Superior temporal gyrus (tissue), 1 donor: ENCODE data around the gene SIM2.

Experiments
- DNase-seq: peaks from one replicate; pipeline ENCODE4 v3.0.0-alpha.2; 2016; ENCODE audit errors: extremely low spot score

Gene SIM2

DNA sequence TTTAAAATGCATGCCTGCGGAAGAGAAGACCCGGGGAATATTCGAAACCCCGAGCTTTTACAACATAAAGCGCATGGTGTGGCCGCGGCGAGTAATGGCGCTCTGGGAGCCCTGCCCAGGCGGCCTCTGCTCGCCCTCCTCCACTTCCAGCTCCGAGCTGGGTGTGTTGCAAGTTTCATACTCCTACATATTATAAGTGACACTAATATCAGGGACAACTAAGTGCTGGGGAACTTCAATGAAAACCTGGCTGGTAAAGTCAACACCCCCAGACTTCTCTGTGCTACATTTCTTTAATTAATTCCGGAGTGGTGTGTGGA is 11.8 kb downstream of the SIM2 start:
- no peak for DNase-seq

DNA sequence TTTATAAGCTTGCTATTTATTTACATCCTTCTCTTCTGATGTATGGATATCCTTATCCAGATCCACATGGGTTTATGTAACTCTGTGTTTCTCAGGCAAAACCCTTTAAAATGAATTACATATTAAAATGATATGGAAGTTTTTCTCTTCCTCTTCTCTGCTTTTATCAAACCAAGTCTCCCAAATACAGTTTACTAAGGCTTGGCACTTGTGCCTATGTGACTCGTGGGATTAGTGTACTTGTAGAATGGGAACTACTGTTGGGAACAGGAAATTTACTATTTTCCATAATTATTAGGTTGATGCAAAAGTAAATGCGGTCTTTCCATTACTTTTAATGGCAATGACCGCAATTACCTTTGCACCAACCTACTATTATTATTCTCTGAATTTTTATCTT is 14.8 kb downstream of the SIM2 start:
- DNase-seq = no peak

DNA sequence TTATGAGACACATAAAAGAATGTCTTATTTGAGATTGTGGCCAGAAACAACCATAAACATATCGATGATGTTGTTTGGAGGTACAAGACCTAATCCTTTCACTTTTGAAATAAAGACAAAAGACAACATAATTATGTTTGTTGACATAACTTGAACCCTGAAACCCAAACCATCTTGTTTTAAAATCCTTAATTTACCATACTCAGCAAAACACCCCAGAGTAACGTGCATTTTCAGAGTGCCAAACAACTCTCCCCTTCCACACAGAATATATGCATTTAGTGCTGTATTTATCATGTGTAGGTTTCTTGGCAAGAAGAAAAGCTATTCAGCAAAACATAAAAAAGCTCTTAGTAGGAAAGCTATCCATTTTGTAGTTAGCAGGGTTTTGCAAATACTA is 17.5 kb downstream of the SIM2 start:
- DNase-seq = no peak

DNA sequence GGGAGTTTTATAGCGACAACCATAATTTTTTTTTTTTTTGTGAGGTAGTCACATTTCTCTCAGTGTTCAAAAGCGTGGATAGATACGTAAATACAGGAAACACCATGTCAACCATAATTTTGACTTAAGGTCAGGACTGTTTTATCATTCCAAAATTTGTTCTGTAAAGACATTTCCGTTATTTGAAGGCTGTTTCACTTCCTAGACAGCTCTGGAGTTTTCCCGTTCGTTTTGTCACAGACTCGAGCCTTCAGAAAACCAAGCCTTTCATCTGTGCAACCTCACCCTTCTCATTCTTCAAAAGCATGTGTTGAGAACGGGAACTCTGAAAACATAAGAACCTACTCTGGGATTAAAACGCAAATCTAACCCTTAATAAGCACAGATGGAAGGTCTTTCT is 17.9 kb downstream of the SIM2 start:
- no peak for DNase-seq

DNA sequence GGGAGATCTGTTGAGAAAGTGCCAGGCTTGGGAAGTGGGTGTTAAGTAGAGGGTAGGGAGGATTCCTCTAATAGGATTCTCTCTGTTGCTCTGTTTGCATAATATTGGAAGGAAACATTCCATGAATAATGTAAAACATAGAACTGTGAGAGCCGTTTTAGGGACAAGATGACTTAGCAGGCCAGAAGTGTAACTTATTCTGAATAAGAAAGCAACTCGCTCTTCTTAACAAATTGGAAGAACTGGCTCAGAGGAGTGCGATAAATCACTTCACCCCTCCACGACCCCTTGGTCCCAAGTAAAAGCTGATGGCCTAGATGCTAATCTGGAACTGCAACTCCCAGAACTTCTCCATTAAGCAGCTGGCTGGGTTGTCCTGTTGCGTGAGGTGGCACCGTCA is 19.1 kb downstream of the SIM2 start:
- DNase-seq = no peak

DNA sequence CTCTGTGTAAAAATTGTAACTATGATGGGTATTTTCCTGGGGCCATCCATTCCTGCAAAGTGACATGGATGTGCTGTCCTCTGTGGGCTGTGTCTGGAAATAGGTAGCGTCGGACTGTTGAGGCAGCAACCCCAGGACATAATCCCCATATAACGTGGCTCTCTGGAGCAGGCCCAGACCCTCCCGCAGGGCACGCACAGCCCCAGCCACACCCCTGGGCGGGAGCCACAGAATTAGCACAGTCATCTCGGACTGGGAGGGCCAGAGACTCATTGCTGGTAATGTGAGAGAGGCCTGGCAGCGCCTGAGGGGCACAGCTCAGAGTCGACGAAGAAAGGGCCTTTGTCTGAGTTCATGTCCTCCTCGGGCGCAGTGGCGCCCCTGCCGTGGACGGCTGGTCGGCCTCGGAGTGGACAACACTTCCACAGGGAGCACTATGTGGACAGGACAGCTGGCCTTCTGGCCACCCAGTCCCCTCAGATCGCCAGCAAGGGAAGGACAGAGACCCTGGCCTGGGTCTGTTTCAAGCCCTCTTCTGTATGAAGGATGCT is 20.1 kb downstream of the SIM2 start:
- peak; percentile 80 for DNase-seq

DNA sequence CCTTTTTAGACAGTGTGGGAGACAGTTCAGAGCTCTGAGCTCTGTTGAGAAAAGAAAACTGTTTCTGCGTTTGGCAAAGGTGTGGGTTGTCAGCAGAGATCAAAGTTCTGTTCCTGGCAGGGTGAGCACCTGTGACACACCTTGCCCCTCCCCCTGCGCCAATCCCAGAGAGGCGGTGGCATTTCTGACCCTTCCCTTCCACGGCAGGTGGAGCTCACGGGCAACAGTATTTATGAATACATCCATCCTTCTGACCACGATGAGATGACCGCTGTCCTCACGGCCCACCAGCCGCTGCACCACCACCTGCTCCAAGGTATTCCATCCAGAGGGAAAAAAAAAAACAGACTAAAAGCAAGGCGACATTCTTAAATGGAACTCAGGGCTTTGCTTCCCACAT is 20.7 kb downstream of the SIM2 start:
- DNase-seq = no peak

DNA sequence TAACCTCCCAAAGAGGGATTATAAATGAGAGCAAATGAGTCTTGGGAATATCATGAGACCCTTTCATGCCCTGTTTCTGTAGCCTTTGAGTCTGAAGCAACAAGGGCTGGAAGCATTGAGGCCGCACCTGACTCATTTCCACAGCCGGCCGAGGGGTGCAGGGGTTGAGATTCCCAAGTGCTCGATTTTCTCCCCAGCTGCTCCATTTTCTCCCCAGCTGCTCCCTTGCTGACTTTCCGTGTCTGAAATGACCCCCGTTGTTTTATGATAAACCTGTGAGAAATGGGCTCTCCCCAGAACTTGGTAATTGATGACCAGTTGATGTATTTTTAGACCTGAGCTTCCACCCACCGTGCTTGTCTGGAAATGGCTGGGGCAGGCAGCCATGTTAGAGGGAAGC is 22.9 kb downstream of the SIM2 start:
- DNase-seq = no peak

DNA sequence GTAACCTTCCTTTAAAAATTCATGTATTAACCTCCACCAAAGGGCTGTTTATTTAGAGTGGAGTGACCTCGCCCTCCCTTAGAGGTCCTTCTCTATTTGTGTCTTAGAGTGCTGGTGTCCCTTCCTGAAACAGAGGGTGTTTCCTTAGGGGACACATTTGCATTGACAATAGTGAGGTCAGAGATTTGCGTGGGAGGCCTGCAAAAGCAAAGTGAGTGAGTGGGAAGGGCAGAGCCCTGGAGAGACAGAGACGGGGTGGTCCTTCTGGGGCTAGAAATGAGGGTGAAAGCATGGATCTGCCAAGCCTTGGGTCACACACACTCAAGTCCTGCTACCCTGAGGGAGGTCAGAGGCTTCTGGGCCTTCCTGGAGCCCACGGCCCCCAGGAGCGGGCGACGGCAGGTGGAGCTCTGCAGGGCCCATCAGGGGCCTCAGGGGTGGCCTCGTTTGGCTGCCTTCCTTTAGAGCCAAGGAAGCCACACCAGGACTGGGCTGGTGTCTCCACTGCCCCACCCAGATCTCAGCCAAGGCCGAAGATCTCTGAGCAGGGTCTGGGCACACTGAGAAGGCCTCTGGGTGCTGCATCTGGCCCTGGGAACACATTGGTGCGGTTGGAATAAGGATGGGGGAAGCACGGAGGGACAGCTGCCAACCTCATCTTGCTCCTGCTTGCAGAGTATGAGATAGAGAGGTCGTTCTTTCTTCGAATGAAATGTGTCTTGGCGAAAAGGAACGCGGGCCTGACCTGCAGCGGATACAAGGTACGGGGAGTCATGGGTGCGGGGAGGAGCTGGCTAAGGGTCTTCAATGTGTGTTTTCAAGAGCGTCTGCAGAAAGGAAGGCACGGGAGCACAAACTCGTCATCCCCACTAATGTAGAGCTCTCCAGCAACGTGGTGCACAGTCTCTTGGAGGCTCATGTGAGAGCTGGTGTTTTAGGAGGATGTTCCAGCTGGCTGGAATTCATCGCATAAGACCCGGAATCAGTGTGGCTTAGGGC is 23.8 kb downstream of the SIM2 start:
- no peak for DNase-seq

DNA sequence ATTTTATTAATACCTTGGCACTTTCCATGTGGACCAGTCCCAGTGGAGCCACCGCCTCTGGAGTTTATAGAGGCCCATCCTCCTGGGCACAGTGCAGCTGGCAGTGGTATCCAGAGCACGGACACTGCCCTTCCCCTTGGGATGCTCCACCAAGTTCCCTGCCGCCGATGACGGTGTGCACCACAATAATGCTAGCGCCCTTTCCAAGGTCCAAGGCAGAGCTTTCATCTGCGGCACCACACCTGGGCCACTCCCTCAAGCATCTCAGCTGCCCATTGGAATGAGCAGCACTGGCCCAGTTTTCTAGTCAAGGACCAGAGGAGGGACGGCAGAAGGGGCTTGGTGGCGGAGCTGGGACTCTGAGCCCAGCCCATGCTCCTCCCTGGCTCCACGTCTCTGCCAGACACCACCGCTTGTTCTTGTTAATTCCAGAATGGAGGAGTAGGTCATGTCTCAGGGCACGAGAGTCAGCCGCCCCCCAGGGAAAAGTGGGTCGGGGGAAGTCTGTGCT is 24.5 kb downstream of the SIM2 start:
- no peak for DNase-seq

DNA sequence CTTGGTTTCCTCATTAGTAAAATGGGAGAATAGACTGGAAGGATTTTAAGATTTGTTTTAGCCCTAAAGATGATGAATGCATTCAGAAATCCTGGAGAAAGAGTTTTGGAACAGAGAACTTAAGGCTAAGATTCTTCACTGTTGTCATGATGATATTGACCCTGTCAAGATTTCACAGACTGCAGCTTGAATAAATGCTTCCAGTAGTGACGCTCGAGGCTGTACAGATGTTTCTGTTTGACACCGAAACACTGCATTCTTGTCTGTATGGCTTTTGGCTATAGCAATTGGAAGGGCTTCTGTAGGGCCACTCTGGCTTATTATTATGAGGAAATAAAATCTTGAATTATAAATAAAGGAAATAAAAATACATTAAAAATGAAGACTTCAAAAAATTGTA is 25.7 kb downstream of the SIM2 start:
- DNase-seq = no peak

DNA sequence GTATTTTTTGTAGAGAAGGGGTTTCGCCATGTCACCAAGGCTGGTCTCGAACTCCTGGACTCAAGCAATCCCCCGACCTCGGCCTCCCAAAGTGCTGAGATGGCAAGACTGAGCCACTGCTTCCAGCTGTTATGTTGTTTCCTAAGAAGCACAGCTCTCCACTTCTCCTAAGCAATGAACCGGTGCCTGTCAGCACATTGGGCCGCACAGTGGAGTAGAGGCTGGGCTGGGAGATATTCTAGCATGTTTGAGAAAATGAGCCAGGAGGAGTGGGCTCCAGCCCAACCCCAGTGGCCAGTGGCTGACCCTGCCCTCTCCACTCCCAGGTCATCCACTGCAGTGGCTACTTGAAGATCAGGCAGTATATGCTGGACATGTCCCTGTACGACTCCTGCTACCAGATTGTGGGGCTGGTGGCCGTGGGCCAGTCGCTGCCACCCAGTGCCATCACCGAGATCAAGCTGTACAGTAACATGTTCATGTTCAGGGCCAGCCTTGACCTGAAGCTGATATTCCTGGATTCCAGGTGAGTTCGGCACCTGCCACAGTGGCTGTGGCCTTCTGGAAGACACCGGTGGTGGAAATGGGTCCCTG is 27.0 kb downstream of the SIM2 start:
- DNase-seq = no peak

DNA sequence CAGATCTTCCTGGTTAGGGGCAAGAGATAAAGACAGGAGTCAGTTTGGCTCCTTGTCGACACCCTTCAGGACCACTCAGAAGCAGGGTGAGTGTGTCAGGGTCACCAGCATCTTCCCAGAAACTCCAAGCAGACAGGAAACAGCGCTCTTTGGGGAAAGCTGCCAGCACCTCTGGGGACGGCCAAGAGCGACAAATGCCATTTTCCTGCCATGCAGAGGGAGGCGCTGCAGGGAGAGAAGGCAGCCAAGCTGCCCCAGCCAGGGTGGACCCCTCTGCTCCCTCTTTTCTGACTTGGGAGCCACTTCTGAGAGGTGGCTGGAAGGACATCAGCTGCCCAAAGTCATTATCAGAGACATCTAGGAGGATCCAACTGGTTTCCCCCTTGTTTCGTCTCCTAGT is 29.0 kb downstream of the SIM2 start:
- no peak for DNase-seq

DNA sequence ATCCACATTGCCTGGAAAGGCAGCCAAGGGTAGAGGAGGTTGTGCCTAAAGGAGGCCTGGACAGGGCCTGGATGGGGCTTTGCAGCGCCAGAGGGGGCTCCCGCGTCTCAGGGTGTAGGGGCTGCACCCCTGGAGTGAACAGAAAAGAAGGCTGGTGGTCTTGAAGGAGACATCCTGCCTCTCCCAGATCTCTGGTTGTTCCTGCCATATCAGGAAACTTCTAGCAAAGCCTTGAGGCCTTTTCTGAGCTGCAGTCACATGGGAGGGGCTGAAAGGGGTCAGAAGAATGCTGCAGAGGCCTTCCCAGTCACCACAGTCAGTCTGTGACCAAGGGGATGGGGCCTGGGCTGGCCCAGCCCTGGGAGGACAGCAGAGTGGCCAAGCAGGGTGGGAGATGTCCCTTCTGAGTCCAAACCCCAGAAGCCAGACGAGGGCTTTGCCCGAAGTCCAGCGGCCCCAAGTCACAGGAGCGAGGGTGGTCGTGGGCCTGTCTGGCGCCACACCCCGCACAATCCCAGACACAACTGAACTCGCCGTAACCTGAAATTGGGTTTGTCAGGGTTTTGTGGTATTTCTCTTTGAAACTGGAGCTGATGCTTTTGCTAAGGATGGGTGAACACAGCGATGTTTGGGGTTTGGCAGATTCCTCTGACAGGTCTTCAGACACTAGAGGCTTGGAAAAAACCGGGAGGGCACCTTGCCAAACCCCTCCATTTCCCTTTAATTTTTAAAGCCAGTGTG is 29.6 kb downstream of the SIM2 start:
- no peak for DNase-seq

DNA sequence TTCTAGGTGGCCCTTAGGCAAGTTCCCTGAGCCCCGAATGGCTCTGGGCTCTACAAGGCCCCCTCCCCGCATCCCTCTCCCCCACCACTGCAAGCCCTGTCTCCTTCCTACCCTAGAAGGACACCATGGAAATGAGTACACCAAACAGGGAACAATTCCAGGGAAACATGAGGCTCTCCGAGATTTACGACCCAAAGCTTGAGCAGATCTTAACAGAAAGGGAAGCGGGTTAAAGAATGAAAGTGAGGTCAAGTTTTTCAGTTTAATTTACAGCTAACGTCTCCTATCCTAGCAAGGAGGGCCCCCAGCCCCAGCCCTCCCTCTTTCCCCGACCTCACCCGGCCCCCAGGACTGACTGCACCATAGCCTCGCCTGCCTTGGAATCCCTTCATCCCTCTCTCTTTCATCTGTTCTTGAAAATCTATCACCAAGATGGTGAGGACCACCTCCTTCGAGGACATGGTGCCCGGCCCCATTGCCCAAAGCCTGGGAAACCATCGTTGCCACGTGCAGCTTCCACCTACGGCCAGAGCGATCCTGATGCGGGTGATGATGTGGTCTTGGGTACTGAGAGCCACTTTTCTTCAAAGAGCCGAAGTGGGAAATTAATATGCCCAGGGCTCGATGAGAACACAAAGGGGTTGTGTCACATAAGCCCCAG is 30.5 kb downstream of the SIM2 start:
- DNase-seq = no peak

DNA sequence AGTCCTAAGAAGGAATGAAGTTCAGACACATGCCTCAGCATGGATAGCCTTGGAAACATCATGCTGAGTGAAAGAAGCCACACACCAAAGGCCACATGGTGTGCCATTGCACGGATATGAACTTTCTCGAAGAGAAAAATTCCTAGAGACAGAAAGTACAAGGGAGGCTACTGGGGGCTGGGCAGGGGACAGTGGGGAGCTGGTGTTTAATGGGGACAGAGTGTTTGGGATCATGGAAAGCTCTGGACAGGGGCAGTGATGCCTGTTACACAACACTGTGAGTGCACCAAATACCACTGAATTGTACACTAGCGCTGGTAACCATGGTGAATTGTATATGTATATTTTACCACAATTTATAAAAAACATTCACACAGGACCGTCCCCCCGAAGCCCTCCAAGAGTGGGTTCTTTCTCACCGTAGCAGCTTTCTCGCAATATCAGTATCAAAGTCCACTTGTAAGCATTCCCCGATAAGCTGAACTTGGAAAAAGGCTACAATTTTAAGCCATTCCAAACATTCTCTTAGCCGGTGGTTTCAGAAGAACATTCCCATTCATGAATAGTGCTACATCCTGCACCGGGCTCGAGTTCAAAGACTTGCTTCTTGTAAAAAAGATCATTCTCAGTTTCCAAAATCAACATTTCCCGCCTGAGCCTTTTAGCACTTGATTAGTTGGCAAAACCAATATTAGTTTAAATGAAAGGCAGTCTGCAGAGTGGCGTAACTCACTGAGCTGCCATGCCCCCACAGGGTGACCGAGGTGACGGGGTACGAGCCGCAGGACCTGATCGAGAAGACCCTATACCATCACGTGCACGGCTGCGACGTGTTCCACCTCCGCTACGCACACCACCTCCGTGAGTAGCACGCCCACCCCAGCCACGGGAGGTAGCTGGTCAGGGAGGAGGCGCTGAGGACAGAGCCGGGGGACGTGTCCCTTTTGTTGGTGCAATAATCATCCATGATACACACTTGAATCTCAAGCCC is 31.7 kb downstream of the SIM2 start:
- no peak for DNase-seq

DNA sequence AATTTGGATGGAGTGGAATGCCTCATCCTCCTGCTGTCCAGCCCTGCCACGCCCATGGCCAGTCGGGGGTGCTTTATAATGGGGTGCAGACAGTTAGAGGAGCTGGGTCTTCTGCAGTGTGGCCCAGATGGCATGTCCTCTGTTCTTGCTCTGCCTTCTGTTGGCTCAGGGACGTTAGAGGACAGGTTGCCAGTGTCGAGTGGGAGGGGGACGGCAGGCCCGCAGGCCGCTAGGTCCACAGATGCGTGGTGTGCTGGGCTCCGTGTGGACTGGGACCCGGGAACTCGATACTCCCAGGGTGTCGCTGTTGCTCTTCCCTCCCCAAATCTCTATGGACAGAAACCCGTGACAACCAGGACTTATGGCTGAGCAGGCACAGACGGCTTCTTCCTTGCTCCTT is 33.3 kb downstream of the SIM2 start:
- DNase-seq = no peak

DNA sequence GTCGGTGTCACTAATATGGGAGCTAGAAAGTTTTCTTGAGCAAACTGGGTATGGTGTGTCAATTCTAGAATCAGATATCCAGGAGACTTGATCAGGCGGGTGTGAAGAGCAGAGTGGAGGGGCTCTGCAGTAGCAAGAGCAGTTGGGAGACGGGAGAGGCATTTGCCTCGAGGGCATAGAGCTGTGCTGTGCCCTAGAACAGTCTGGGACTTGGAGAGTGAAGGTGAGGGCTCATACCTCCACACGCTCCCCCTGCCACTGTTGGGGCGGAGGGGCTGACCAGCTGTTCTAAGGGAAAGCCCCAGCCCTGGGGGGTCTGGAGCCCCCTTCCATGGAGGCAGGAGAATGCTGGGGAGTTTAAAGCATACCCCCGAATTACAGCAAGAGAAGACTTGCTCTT is 33.8 kb downstream of the SIM2 start:
- DNase-seq = no peak

DNA sequence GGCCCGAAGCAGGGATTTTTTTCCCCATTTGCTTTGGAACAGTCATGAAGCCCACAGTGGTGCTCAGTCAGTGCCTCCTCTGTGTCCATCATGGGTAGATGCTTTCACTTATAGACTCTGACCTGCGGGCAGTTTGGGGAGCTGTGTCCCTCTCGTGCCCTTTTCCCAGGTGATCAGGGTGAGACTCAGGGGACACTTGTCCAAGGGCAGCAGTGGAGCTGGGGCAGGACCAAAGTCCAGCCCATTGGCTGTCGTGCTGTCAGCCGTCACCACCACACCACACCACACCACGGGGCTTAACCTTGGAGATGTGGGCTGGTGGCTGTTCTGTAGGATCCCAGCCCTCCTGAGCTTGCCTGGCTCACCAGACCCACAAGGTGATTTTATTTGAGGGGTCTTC is 34.9 kb downstream of the SIM2 start:
- no peak for DNase-seq

DNA sequence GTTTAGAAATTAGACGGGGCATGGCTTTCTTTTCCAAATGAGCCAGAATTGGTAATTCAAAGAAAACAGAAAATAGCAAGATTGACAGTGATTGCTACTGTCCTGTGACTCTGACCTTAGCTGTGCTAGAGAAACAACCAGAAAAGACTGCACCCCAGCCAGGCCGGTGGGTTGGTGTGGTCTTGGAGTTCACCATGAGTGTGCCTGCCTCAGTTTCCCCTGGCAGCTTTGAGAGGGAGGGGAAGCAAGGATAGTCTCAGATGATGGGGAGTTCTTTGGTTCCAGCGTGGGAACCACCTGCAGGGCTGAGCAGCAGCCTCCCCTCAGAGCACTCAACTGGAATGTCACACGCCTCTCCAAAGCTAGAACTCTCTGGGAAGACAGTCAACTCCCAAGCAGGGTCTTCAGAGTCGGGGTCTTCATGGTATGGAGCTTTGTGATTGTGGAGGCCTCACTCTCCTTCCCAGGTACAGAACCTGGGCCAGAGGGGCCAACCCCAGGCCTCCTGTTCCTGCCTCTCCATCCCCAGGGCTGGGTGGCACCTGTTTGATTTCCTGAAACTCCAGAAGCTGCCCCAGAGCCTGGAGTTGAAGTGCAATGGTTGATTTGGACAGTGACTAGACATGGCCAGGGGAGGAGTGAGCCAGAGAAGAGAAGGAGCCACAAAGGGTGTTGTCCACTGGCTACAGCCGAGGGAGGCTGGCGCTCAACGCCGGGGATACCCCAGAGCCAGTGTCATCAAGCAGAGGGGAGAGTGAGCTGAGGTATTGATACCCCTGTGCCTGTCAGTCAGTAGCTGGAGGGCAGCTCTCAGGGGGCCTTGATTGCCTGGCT is 35.7 kb downstream of the SIM2 start:
- DNase-seq = no peak
